Breast epithelium (tissue), 4 donors: ENCODE results near the gene SLC15A1. TPM values are rescaled to one million over a fixed set of nuclear protein-coding genes. Genes with fewer than 3 reads are reported as not detected.

Source experiments
- DNase-seq, 2 donors: peaks; one replicate each; pipeline ENCODE4 v3.0.0-alpha.2; 2019; ENCODE audit warnings: low spot score in 2 of 2
- H3K27ac ChIP-seq, 2 donors: fragments of 200-600 bp; sonication (generic) in 1 of 2; one replicate each; pipeline ENCODE4 v1.5.1; 2016 to 2019; ENCODE audit warnings: mild to moderate bottlenecking in 1 of 2
- H3K27me3 ChIP-seq, 2 donors: fragments of 200-600 bp; sonication (generic) in 1 of 2; one replicate each; pipeline versions ENCODE4 v1.5.1 to v1.6.0; 2017 to 2019; ENCODE audit warnings: control low read depth in 1 of 2, mild to moderate bottlenecking in 1 of 2
- H3K36me3 ChIP-seq: fragments of 200-600 bp; one replicate; pipeline ENCODE4 v1.5.1; 2019
- H3K4me1 ChIP-seq, 2 donors: fragments of 200-600 bp; sonication (generic); one replicate each; pipeline ENCODE4 v1.5.1; 2016 to 2019; ENCODE audit warnings: control low read depth in 1 of 2
- H3K4me3 ChIP-seq, 3 donors: fragments of 200-600 bp; sonication (generic); 1 replicate in 2 of 3; 2 replicates in 1 of 3; pipeline ENCODE4 v1.5.1; 2016 to 2019; ENCODE audit warnings: mild to moderate bottlenecking in 3 of 3, moderate library complexity in 2 of 3
- H3K9me3 ChIP-seq, 2 donors: fragments of 200-600 bp; sonication (generic) in 1 of 2; one replicate each; pipeline ENCODE4 v1.5.1; 2016 to 2019; ENCODE audit warnings: control low read depth in 1 of 2
- CTCF ChIP-seq, 3 donors: fragments of 450-650 bp; IDR thresholded peaks; one replicate each; pipeline ENCODE4 v1.5.1; 2016 to 2017; ENCODE audit warnings: antibody characterized with exemption in 3 of 3, mild to moderate bottlenecking in 3 of 3, moderate library complexity in 3 of 3
- POLR2A ChIP-seq: fragments of 450-650 bp; IDR thresholded peaks from one replicate; pipeline ENCODE4 v1.6.1; 2016; ENCODE audit warnings: antibody characterized with exemption, mild to moderate bottlenecking, moderate library complexity
- POLR2AphosphoS5 ChIP-seq, 3 donors: sonication (generic); formaldehyde crosslinking; IDR thresholded peaks; one replicate each; pipeline ENCODE4 v1.6.1; 2017; ENCODE audit warnings: antibody characterized with exemption in 3 of 3
- intact Hi-C: fragments of 100-400 bp; cut with DNase I; formaldehyde crosslinking; loops from one replicate; pipeline ENCODE4 v1.15.1; 2023; ENCODE audit warnings: low total_unique reads
- total RNA-seq, 3 donors: library from RNA; depleted of rRNA; stranded (reverse); fragments of >200 nt; gene quantifications; one replicate each; pipeline ENCODE4 v1.1.0, GENCODE V29; 2016

The SLC15A1 gene
- total RNA-seq, 3 donors from 2014 or later = 1.3 TPM; not detected in 2

DNA sequence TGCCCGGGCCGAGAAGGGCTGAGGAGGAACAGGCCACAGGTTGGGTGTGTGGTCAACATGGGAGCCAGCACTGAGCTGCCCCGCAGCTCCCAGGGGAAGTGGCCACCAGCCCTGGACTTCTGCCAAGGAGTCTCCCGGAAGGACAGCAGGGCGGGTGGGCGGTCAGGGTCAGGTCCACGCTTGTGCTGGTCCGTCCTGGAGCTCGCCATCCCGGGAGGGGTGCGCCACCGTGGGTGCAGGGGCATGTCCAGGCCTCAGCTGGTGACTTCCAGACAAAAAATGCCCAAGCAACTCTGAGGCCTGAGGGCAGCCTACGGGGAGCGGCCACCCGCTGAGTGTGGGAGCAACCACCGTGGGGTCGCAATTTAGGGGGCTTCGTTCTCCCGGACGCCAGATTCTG lies 21.4 kb upstream of the SLC15A1 start:
- Histone ChIP-seq H3K4me1 (no peaks in the 10 kb centered on the region), H3K27ac (no peak overlapping the region), H3K4me3 (no peak overlapping the region), H3K27me3 (no peaks in the 10 kb centered on the region), H3K36me3 (no peaks in the 10 kb centered on the region), H3K9me3 (no peaks in the 10 kb centered on the region)
- no peak for TF ChIP-seq CTCF (IDR thresholded peaks at IDR 0.05)
- no peak for TF ChIP-seq POLR2A
- no peak for TF ChIP-seq POLR2AphosphoS5 (IDR thresholded peaks at IDR 0.05)
- no peak for DNase-seq
- intact Hi-C loops = no loop called here

DNA sequence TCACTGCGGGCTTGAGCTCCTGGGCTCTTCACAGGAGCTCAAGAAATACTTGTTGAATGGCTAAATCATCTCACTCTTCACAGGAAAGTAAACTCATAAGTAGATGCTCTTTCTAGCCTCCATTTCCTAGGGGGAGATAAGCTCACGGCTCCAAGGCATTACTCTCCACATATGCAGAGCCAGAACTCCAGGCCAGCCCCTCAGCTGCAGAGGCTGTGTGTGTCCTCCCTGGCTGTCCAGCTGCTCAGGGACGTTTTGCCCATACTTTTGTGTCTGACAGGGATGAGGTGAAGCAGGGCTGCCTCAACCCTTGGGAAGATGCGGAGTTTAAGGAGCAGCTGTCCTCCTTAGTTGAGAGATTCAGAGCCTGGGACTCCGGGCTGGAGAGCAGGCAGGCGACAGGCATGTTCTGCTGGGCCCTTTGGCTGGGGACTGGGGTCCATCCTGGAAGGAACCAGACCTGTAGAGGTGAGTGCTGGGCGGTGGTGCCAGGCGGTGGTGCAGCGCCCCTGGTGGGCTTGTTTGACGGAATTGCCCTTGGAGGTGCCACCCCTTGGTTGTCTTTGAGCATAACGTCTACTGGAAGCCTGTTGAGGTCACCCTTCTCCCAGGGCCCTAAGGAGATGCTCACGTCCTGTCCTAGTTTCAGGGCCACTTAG lies 20.5 kb upstream of the SLC15A1 start:
- no peak for DNase-seq
- H3K4me1 ChIP-seq = no peaks in the 10 kb centered on the region
- H3K4me3 ChIP-seq = no peak overlapping the region
- no peaks in the 10 kb centered on the region for H3K9me3 ChIP-seq
- H3K27me3 ChIP-seq = no peaks in the 10 kb centered on the region
- no peak overlapping the region for H3K27ac ChIP-seq
- intact Hi-C loops = no loop called here
- TF ChIP-seq POLR2AphosphoS5 (IDR thresholded peaks at IDR 0.05) (no peak), POLR2A (no peak), CTCF (IDR thresholded peaks at IDR 0.05) (no peak)
- no peaks in the 10 kb centered on the region for H3K36me3 ChIP-seq

- Histone ChIP-seq H3K9me3 (no peaks in the 10 kb centered on the region), H3K27me3 (no peaks in the 10 kb centered on the region), H3K4me3 (no peak overlapping the region), H3K36me3 (no peaks in the 10 kb centered on the region), H3K27ac (no peak overlapping the region), H3K4me1 (no peaks in the 10 kb centered on the region)
- TF ChIP-seq CTCF (IDR thresholded peaks at IDR 0.05) (no peak), POLR2AphosphoS5 (IDR thresholded peaks at IDR 0.05) (no peak), POLR2A (no peak)
- no peak for DNase-seq
- intact Hi-C loops = no loop called here
Observed at GRCh38 chr13:98771838-98772611, 19.6 kb upstream of the SLC15A1 start.

GRCh38 chr13:98769736-98770135 lies 17.3 kb upstream of the SLC15A1 start:
- Histone ChIP-seq H3K27ac (no peak overlapping the region), H3K4me1 (no peaks in the 10 kb centered on the region), H3K4me3 (no peak overlapping the region), H3K27me3 (no peaks in the 10 kb centered on the region), H3K9me3 (no peaks in the 10 kb centered on the region), H3K36me3 (no peaks in the 10 kb centered on the region)
- no peak for TF ChIP-seq POLR2AphosphoS5 (IDR thresholded peaks at IDR 0.05)
- DNase-seq = no peak
- intact Hi-C loops = no loop called here

DNA sequence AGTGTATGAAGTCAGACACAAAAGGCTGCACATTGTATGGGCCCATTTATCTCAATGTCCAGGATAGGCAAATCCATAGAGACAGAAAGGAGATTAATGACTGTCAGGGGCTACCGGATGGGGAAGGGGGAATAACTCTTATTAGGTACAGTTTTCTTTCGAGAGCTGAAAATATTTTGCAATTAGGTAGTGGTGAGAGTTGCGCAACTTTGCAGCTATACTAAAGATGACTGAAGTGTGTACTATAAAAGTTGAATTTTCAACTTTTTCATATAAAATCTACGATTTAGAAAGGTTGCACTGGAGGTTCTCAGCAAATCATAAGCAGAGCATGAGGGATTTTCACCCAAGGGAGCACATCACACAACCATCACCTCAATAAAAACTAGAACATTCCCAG lies 16.1 kb upstream of the SLC15A1 start:
- H3K4me3 ChIP-seq = no peak overlapping the region
- H3K36me3 ChIP-seq = no peaks in the 10 kb centered on the region
- no peak overlapping the region for H3K27ac ChIP-seq
- TF ChIP-seq CTCF (IDR thresholded peaks at IDR 0.05) = no peak
- TF ChIP-seq POLR2A = no peak
- no peak for TF ChIP-seq POLR2AphosphoS5 (IDR thresholded peaks at IDR 0.05)
- intact Hi-C loops = no loop called here
- H3K4me1 ChIP-seq = no peaks in the 10 kb centered on the region
- H3K9me3 ChIP-seq = no peaks in the 10 kb centered on the region
- DNase-seq = no peak
- no peaks in the 10 kb centered on the region for H3K27me3 ChIP-seq
